ENCODE data around the gene MT1M.
A peak's percentile ranks its signal among the peaks of the same experiment; 100 is the strongest.

The MT1M gene

GRCh38 chr16:56675685-56676210, 43.3 kb downstream of the MT1M start:
- DNase-seq (ENCODE audit: low read depth in 1 of 2, low spot score in 1 of 2): no peak
- no peak for TF ChIP-seq CTCF (IDR thresholded peaks at IDR 0.05; ENCODE audit: insufficient read depth, low read length)
- TF ChIP-seq REST (IDR thresholded peaks at IDR 0.05; ENCODE audit: insufficient replicate concordance, low read depth): no peak
- no peak for TF ChIP-seq GABPA (IDR thresholded peaks at IDR 0.05; ENCODE audit: low read depth)
- H3K4me3 ChIP-seq (replicated peaks; ENCODE audit: insufficient read depth, low read length): no peak overlapping the region
- H3K27me3 ChIP-seq (ENCODE audit: insufficient read depth, poor library complexity, severe bottlenecking): peaks cover 14% of the 10 kb centered on the region
- H3K27ac ChIP-seq (replicated peaks): no peak overlapping the region

DNA sequence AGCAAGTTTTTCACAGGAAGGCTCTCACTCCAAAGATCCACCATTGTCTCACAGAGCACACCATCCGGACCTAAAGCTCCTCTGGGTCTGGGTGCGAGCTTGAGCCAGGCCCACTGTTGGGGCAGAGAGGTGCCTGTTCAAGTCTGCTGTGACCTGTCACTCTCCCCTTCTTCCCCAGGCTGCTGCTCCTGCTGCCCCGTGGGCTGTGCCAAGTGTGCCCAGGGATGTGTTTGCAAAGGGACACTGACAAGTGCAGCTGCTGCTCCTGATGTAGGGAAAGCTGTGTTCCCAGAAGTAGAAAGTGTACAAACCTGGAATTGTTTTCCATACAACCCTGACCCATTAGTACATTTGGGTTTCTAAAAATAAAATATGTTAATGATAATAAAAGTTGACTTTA, 45.0 kb downstream of the MT1M start:
- Histone ChIP-seq H3K4me3 (replicated peaks; ENCODE audit: insufficient read depth, low read length) (no peak overlapping the region), H3K27me3 (ENCODE audit: insufficient read depth, poor library complexity, severe bottlenecking) (peaks cover 14% of the 10 kb centered on the region), H3K27ac (replicated peaks) (no peak overlapping the region)
- no peak for DNase-seq (ENCODE audit: low read depth in 1 of 2, low spot score in 1 of 2)
- TF ChIP-seq GABPA (IDR thresholded peaks at IDR 0.05; ENCODE audit: low read depth) (no peak), REST (IDR thresholded peaks at IDR 0.05; ENCODE audit: insufficient replicate concordance, low read depth) (no peak), SPI1 (IDR thresholded peaks at IDR 0.05; ENCODE audit: borderline replicate concordance, low read depth) (no peak), POLR2AphosphoS5 (IDR thresholded peaks at IDR 0.05; ENCODE audit: low read depth) (no peak), CTCF (IDR thresholded peaks at IDR 0.05; ENCODE audit: insufficient read depth, low read length) (no peak)

GRCh38 chr16:56679078-56679730, 46.7 kb downstream of the MT1M start:
- Histone ChIP-seq H3K4me3 (replicated peaks; ENCODE audit: insufficient read depth, low read length) (no peak overlapping the region), H3K27ac (replicated peaks) (peak overlapping the region; percentile 61), H3K27me3 (ENCODE audit: insufficient read depth, poor library complexity, severe bottlenecking) (peaks cover 8% of the 10 kb centered on the region)
- no peak for DNase-seq (ENCODE audit: low read depth in 1 of 2, low spot score in 1 of 2)
- no peak for TF ChIP-seq REST (IDR thresholded peaks at IDR 0.05; ENCODE audit: insufficient replicate concordance, low read depth)
- TF ChIP-seq POLR2AphosphoS5 (IDR thresholded peaks at IDR 0.05; ENCODE audit: low read depth): no peak
- no peak for TF ChIP-seq CTCF (IDR thresholded peaks at IDR 0.05; ENCODE audit: insufficient read depth, low read length)
- TF ChIP-seq SPI1 (IDR thresholded peaks at IDR 0.05; ENCODE audit: borderline replicate concordance, low read depth): no peak
- no peak for TF ChIP-seq GABPA (IDR thresholded peaks at IDR 0.05; ENCODE audit: low read depth)

Data from HL-60 (cell line).